WTC11 (cell line): ENCODE data around the gene ARTN.
A peak's percentile ranks its signal among the peaks of the same experiment; 100 is the strongest.

Experiments
- CREB1 ChIP-seq: sonication (generic); formaldehyde crosslinking; IDR thresholded peaks from 2 replicates; pipeline ENCODE4 v1.8.0; 2023; ENCODE audit warnings: mild to moderate bottlenecking, missing genetic modification reagents
- CTCF ChIP-seq: fragments of 200-600 bp; IDR thresholded peaks from 2 replicates; pipeline ENCODE4 v1.8.0; 2022; ENCODE audit warnings: antibody characterized with exemption
- E2F5 ChIP-seq: sonication (generic); formaldehyde crosslinking; IDR thresholded peaks from 2 replicates; pipeline ENCODE4 v1.8.1; 2022; ENCODE audit warnings: mild to moderate bottlenecking, moderate library complexity, missing genetic modification reagents
- ELF4 ChIP-seq: sonication (generic); formaldehyde crosslinking; IDR thresholded peaks from 2 replicates; pipeline ENCODE4 v1.8.1; 2022; ENCODE audit warnings: low read depth, mild to moderate bottlenecking, moderate library complexity, missing genetic modification reagents
- ETV6 ChIP-seq: sonication (generic); formaldehyde crosslinking; IDR thresholded peaks from 2 replicates; pipeline ENCODE4 v1.8.1; 2022; ENCODE audit warnings: mild to moderate bottlenecking, missing genetic modification reagents
- MAX ChIP-seq: sonication (generic); formaldehyde crosslinking; IDR thresholded peaks from 2 replicates; pipeline ENCODE4 v1.8.0; 2022; ENCODE audit warnings: mild to moderate bottlenecking, missing genetic modification reagents
- TCF7 ChIP-seq: sonication (generic); formaldehyde crosslinking; IDR thresholded peaks from 2 replicates; pipeline ENCODE4 v1.8.0; 2022; ENCODE audit warnings: mild to moderate bottlenecking, low read depth, missing genetic modification reagents, moderate library complexity
- TEAD1 ChIP-seq: sonication (generic); formaldehyde crosslinking; IDR thresholded peaks from 2 replicates; pipeline ENCODE4 v1.8.0; 2022; ENCODE audit warnings: mild to moderate bottlenecking, missing genetic modification reagents
- TEAD4 ChIP-seq: sonication (generic); formaldehyde crosslinking; IDR thresholded peaks from 2 replicates; pipeline ENCODE4 v1.8.0; 2022; ENCODE audit warnings: mild to moderate bottlenecking, missing genetic modification reagents
- ZNF532 ChIP-seq: fragments of 250-450 bp; sonication (Bioruptor Pico); IDR thresholded peaks from 2 replicates; pipeline ENCODE4 v1.9.0; 2021; ENCODE audit warnings: mild to moderate bottlenecking, borderline replicate concordance

GRCh38 chr1:43979528-43980254 lies 46.1 kb downstream of the ARTN start:
- TF ChIP-seq CTCF (no peak), TEAD4 (no peak), MAX (peak; percentile 82), TEAD1 (CRISPR knock-in tag) (0 out of 2 replicates have a peak, but pooled peaks have one; percentile 2), ZNF532 (CRISPR knock-in tag) (no peak), TCF7 (CRISPR knock-in tag) (no peak), ETV6 (CRISPR knock-in tag) (no peak), CREB1 (no peak), ELF4 (CRISPR knock-in tag) (no peak), E2F5 (no peak)
